WTC11 (cell line): ENCODE measurements around the gene HLX.

Experiments
- ELF4 ChIP-seq: sonication (generic); formaldehyde crosslinking; IDR thresholded peaks from 2 replicates; pipeline ENCODE4 v1.8.1; 2022; ENCODE audit warnings: low read depth, mild to moderate bottlenecking, moderate library complexity, missing genetic modification reagents
- SOX15 ChIP-seq: fragments of 250-450 bp; sonication (Bioruptor Pico); IDR thresholded peaks from 2 replicates; pipeline ENCODE4 v1.9.0; 2021; ENCODE audit warnings: mild to moderate bottlenecking
- TF ChIP-seq, protein P1 (sequence below): sonication (generic); formaldehyde crosslinking; IDR thresholded peaks from 2 replicates; pipeline ENCODE4 v1.8.0; 2022; ENCODE audit warnings: missing genetic modification reagents
- TF ChIP-seq, protein P2 (sequence below): fragments of 200-600 bp; IDR thresholded peaks from 2 replicates; pipeline ENCODE4 v1.8.0; 2022; ENCODE audit warnings: antibody characterized with exemption
- TF ChIP-seq, protein P3 (sequence below): sonication (generic); formaldehyde crosslinking; IDR thresholded peaks from 2 replicates; pipeline ENCODE4 v1.8.1; 2023; ENCODE audit warnings: mild to moderate bottlenecking, missing genetic modification reagents, moderate library complexity

DNA sequence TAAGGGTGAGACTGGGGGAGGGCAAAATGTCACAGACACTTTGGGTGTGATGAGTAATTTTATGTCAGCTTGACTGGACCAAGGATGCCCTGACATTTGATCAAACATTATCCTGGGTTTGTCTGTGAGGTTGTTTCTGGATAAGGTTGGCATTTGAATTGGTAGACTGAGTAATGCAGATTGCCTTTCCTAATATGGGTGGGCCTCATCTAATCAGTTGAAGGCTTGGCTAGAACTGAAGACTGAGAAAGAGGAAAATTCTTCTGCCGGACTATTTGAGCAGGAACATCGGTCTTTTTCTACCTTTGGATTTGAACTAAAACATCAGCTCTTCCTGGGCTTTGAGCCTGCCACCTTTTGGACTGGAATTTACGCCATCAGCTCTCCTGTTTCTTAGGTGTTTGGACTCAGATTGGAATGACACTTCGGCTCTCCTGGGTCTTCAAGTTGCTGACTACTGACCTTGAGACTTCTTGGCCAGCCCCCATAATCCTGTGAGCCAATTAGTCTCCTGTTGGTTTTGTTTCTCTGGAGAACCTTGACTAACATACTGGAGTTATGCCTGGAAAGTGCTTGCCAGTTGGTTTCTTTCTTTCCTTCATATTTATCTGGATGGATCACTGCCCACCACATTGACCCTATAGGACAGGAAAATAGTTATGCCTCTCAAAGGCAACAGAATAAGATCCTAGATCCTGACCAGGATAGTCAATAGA lies 44.9 kb upstream of the HLX start:
- TF ChIP-seq, protein P1, sequence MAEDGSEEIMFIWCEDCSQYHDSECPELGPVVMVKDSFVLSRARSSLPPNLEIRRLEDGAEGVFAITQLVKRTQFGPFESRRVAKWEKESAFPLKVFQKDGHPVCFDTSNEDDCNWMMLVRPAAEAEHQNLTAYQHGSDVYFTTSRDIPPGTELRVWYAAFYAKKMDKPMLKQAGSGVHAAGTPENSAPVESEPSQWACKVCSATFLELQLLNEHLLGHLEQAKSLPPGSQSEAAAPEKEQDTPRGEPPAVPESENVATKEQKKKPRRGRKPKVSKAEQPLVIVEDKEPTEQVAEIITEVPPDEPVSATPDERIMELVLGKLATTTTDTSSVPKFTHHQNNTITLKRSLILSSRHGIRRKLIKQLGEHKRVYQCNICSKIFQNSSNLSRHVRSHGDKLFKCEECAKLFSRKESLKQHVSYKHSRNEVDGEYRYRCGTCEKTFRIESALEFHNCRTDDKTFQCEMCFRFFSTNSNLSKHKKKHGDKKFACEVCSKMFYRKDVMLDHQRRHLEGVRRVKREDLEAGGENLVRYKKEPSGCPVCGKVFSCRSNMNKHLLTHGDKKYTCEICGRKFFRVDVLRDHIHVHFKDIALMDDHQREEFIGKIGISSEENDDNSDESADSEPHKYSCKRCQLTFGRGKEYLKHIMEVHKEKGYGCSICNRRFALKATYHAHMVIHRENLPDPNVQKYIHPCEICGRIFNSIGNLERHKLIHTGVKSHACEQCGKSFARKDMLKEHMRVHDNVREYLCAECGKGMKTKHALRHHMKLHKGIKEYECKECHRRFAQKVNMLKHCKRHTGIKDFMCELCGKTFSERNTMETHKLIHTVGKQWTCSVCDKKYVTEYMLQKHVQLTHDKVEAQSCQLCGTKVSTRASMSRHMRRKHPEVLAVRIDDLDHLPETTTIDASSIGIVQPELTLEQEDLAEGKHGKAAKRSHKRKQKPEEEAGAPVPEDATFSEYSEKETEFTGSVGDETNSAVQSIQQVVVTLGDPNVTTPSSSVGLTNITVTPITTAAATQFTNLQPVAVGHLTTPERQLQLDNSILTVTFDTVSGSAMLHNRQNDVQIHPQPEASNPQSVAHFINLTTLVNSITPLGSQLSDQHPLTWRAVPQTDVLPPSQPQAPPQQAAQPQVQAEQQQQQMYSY (CRISPR knock-in tag) = no peak
- TF ChIP-seq, protein P2, sequence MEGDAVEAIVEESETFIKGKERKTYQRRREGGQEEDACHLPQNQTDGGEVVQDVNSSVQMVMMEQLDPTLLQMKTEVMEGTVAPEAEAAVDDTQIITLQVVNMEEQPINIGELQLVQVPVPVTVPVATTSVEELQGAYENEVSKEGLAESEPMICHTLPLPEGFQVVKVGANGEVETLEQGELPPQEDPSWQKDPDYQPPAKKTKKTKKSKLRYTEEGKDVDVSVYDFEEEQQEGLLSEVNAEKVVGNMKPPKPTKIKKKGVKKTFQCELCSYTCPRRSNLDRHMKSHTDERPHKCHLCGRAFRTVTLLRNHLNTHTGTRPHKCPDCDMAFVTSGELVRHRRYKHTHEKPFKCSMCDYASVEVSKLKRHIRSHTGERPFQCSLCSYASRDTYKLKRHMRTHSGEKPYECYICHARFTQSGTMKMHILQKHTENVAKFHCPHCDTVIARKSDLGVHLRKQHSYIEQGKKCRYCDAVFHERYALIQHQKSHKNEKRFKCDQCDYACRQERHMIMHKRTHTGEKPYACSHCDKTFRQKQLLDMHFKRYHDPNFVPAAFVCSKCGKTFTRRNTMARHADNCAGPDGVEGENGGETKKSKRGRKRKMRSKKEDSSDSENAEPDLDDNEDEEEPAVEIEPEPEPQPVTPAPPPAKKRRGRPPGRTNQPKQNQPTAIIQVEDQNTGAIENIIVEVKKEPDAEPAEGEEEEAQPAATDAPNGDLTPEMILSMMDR = no peak
- TF ChIP-seq ELF4 (no peak), SOX15 (CRISPR knock-in tag) (no peak)
- TF ChIP-seq, protein P3, sequence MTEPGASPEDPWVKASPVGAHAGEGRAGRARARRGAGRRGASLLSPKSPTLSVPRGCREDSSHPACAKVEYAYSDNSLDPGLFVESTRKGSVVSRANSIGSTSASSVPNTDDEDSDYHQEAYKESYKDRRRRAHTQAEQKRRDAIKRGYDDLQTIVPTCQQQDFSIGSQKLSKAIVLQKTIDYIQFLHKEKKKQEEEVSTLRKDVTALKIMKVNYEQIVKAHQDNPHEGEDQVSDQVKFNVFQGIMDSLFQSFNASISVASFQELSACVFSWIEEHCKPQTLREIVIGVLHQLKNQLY (CRISPR knock-in tag) = no peak
